OCI-LY3 (cell line): Measurements from ENCODE around the gene SEC22A.

ENCODE experiments used
- H2AFZ ChIP-seq: fragments of 200-600, 300-600 bp; shearing (Covaris generic); 2 replicates; pipeline ENCODE4 v1.6.0; 2014; ENCODE audit warnings: antibody characterized with exemption, low read depth, low read length
- H3K27ac ChIP-seq: fragments of 200-600, 300-600 bp; sonication (generic); 2 replicates; pipeline ENCODE4 v1.5.1; 2014; ENCODE audit warnings: mild to moderate bottlenecking, low read length, moderate library complexity, mixed read lengths
- H3K27me3 ChIP-seq: fragments of 200-600, 300-600 bp; sonication (generic); 2 replicates; pipeline ENCODE4 v1.6.1; 2014; ENCODE audit warnings: low read depth, low read length, mixed read lengths
- H3K36me3 ChIP-seq: fragments of 200-600, 300-600 bp; sonication (generic); replicated peaks from 2 replicates; pipeline ENCODE3; 2014; ENCODE audit warnings: low read depth, low read length, mixed read lengths
- H3K4me1 ChIP-seq: fragments of 300-600, 200-600 bp; sonication (generic); 2 replicates; pipeline ENCODE4 v1.6.1; 2014; ENCODE audit warnings: low read length, mixed read lengths
- H3K4me2 ChIP-seq: fragments of 200-600, 300-600 bp; sonication (generic); 2 replicates; pipeline ENCODE4 v1.6.1; 2014; ENCODE audit warnings: low read length, mixed read lengths
- H3K4me3 ChIP-seq: fragments of 300-600, 200-600 bp; sonication (generic); 2 replicates; pipeline ENCODE4 v1.5.1; 2014; ENCODE audit warnings: antibody characterized with exemption, mild to moderate bottlenecking, low read length, moderate library complexity
- H3K79me2 ChIP-seq: fragments of 300-600, 200-600 bp; shearing (Covaris generic); 2 replicates; pipeline ENCODE4 v1.6.1; 2014; ENCODE audit warnings: mild to moderate bottlenecking, low read length, mixed read lengths
- H3K9ac ChIP-seq: fragments of 300-600, 200-600 bp; shearing (Covaris generic); 2 replicates; pipeline ENCODE4 v1.6.0; 2014; ENCODE audit warnings: mild to moderate bottlenecking, low read length, moderate library complexity
- H3K9me3 ChIP-seq: fragments of 200-600, 300-600 bp; shearing (Covaris generic); 2 replicates; pipeline ENCODE4 v1.6.1; 2014; ENCODE audit warnings: low read length, mixed read lengths; ENCODE audit not compliant: insufficient read depth
- H4K20me1 ChIP-seq: fragments of 200-600, 300-600 bp; sonication (generic); 2 replicates; pipeline ENCODE4 v1.6.1; 2016; ENCODE audit warnings: low read length, mixed read lengths; ENCODE audit not compliant: insufficient read depth
- EZH2phosphoT487 ChIP-seq: fragments of 200-600 bp; shearing (Covaris generic); IDR thresholded peaks from 2 replicates; pipeline ENCODE4 v1.6.1; 2018; ENCODE audit warnings: antibody characterized with exemption, mixed run types, low read depth
- TF ChIP-seq, protein P1 (sequence below): fragments of 200-600, 300-600 bp; sonication (generic); IDR thresholded peaks from 2 replicates; pipeline ENCODE4 v1.5.1; 2014; ENCODE audit warnings: antibody characterized with exemption, low read length, low read depth

SEC22A gene

GRCh38 chr3:123256256-123256655 lies 54.5 kb downstream of the SEC22A start:
- H3K9me3 ChIP-seq: no peaks in the 10 kb centered on the region
- H3K4me1 ChIP-seq: no peaks in the 10 kb centered on the region
- TF ChIP-seq EZH2phosphoT487: no peak
- TF ChIP-seq, protein P1, sequence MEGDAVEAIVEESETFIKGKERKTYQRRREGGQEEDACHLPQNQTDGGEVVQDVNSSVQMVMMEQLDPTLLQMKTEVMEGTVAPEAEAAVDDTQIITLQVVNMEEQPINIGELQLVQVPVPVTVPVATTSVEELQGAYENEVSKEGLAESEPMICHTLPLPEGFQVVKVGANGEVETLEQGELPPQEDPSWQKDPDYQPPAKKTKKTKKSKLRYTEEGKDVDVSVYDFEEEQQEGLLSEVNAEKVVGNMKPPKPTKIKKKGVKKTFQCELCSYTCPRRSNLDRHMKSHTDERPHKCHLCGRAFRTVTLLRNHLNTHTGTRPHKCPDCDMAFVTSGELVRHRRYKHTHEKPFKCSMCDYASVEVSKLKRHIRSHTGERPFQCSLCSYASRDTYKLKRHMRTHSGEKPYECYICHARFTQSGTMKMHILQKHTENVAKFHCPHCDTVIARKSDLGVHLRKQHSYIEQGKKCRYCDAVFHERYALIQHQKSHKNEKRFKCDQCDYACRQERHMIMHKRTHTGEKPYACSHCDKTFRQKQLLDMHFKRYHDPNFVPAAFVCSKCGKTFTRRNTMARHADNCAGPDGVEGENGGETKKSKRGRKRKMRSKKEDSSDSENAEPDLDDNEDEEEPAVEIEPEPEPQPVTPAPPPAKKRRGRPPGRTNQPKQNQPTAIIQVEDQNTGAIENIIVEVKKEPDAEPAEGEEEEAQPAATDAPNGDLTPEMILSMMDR: no peak
- no peak overlapping the region for H3K4me2 ChIP-seq
- no peaks in the 10 kb centered on the region for H3K27me3 ChIP-seq
- H3K9ac ChIP-seq: no peak overlapping the region
- no peak overlapping the region for H2AFZ ChIP-seq
- H3K36me3 ChIP-seq: no peaks in the 10 kb centered on the region
- H4K20me1 ChIP-seq: no peaks in the 10 kb centered on the region
- H3K4me3 ChIP-seq: no peak overlapping the region
- H3K79me2 ChIP-seq: no peaks in the 10 kb centered on the region
- H3K27ac ChIP-seq: no peak overlapping the region

GRCh38 chr3:123258359-123258758 lies 56.6 kb downstream of the SEC22A start:
- TF ChIP-seq, protein P1: no peak
- TF ChIP-seq EZH2phosphoT487: no peak
- H3K79me2 ChIP-seq: no peaks in the 10 kb centered on the region
- no peaks in the 10 kb centered on the region for H4K20me1 ChIP-seq
- H3K27me3 ChIP-seq: no peaks in the 10 kb centered on the region
- no peak overlapping the region for H3K9ac ChIP-seq
- H2AFZ ChIP-seq: no peak overlapping the region
- H3K4me2 ChIP-seq: no peak overlapping the region
- H3K36me3 ChIP-seq: no peaks in the 10 kb centered on the region
- H3K9me3 ChIP-seq: no peaks in the 10 kb centered on the region
- H3K4me3 ChIP-seq: no peak overlapping the region
- no peaks in the 10 kb centered on the region for H3K4me1 ChIP-seq
- H3K27ac ChIP-seq: no peak overlapping the region

GRCh38 chr3:123258811-123259420 lies 57.2 kb downstream of the SEC22A start:
- H4K20me1 ChIP-seq: no peaks in the 10 kb centered on the region
- H3K36me3 ChIP-seq: no peaks in the 10 kb centered on the region
- no peak overlapping the region for H3K9ac ChIP-seq
- no peaks in the 10 kb centered on the region for H3K27me3 ChIP-seq
- H3K9me3 ChIP-seq: no peaks in the 10 kb centered on the region
- no peaks in the 10 kb centered on the region for H3K4me1 ChIP-seq
- H3K4me2 ChIP-seq: no peak overlapping the region
- no peak for TF ChIP-seq EZH2phosphoT487
- TF ChIP-seq, protein P1: peak; percentile 68
- H3K79me2 ChIP-seq: no peaks in the 10 kb centered on the region
- H3K27ac ChIP-seq: no peak overlapping the region
- no peak overlapping the region for H2AFZ ChIP-seq
- H3K4me3 ChIP-seq: no peak overlapping the region

DNA sequence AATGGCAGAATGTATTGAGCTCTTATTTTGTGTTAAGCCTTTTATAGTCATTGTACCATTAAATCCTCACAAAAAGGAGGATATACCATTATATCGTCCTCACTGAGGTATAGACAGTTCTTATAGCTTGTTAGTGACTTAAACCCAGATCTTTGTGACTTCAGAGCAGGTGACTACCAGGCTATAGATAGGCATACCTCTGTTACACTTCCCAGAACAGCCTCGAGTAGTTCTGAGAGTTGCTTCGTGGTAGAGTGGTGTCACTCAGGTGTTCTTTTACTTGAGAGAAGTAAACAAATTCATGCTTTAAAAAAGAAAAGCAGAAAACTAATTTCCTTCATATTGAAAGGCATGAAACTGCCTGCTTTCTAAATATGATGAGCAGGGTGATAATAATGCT lies 59.9 kb downstream of the SEC22A start:
- no peaks in the 10 kb centered on the region for H3K36me3 ChIP-seq
- no peak overlapping the region for H3K9ac ChIP-seq
- H3K27me3 ChIP-seq: no peaks in the 10 kb centered on the region
- H3K27ac ChIP-seq: no peak overlapping the region
- H4K20me1 ChIP-seq: no peaks in the 10 kb centered on the region
- no peak overlapping the region for H3K4me3 ChIP-seq
- no peak overlapping the region for H3K4me2 ChIP-seq
- H3K4me1 ChIP-seq: no peaks in the 10 kb centered on the region
- H2AFZ ChIP-seq: no peak overlapping the region
- H3K79me2 ChIP-seq: no peaks in the 10 kb centered on the region
- no peaks in the 10 kb centered on the region for H3K9me3 ChIP-seq
- TF ChIP-seq, protein P1: no peak
- TF ChIP-seq EZH2phosphoT487: no peak
